Dermis microvascular lymphatic vessel endothelial cell (primary cell): ENCODE measurements around the gene TACC2. TPM values are rescaled to one million over a fixed set of nuclear protein-coding genes. Genes with fewer than 3 reads are reported as not detected.
"Not testable (repeated sequence)": the region's sequence is repeated elsewhere in the genome, so short reads cannot be mapped to it uniquely, and the experiment has no call there.

Source experiments
- DNase-seq, 2 donors: peaks; one replicate each; pipeline versions ENCODE4 v3.0.0 to v3.0.0-alpha.2; 2010; ENCODE audit warnings: low read depth in 2 of 2
- total RNA-seq: library from RNA; depleted of rRNA; stranded (reverse); fragments of >200 nt; gene quantifications from 2 replicates; pipeline ENCODE4 v1.2.1, GENCODE V29; 2014

TACC2 gene
- total RNA-seq, 1 donor from 2014 or later: 3.7 TPM

DNA sequence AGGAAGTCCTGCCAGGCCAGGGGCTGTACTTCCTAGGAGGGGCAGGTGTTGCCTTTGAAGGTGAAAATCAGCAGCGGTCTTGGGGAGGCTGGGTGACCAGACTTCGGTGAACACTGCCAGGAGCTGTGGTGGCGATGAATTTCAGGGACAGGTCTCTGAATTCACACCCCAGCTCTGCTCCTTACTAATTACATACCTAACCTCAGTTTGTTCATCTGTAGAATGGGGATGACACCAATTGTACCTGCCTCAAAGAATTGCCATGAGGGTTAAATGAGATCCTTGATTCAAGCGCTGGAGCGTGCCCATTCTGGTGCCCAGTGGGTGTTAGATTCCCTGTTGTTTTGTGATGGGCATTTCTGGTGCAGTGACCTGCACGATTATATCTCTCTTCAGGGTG lies 102.8 kb downstream of the TACC2 start:
- no peak for DNase-seq

DNA sequence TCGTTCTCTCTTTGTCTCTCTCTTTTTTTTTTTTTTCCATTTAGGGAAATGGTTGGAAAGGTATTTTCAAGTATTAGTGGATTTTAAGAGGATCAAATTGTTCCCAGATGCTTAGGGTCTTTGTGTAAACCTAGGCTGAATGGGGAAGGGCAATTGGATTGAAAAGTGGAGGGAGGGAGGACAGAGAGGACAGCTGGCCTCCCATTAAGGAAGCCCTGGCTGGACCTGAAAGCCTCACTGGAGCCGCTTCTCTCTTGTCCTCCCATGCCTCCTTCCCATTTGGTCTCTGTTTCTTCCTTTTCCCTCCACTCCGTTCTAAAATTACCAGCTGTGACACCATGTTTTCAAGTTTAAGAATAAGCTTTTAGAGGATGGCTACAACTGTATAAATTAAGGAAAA lies 104.1 kb downstream of the TACC2 start:
- DNase-seq: no peak

DNA sequence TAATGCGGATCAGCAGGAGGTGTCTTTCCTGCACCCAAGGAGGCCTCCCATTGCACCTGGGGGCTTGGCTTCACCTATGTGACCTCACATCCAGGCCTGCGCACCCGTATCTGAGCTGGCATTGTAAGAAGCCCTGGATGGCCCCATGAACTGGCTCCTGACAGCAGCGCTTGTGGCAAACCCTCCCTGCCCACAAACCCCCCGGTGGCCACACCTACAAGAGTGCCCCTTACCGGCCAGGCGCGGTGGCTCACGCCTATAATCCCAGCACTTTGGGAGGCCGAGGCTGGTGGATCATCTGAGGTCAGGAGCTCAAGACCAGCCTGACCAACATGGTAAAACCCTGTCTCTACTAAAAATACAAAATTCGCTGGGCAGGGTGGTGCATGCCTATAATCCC lies 107.2 kb downstream of the TACC2 start:
- not testable (repeated sequence) for DNase-seq

GRCh38 chr10:122096705-122097104 lies 107.7 kb downstream of the TACC2 start:
- DNase-seq: no peak

- no peak for DNase-seq
Measured at GRCh38 chr10:122097935-122098334, 109.0 kb downstream of the TACC2 start.

DNA sequence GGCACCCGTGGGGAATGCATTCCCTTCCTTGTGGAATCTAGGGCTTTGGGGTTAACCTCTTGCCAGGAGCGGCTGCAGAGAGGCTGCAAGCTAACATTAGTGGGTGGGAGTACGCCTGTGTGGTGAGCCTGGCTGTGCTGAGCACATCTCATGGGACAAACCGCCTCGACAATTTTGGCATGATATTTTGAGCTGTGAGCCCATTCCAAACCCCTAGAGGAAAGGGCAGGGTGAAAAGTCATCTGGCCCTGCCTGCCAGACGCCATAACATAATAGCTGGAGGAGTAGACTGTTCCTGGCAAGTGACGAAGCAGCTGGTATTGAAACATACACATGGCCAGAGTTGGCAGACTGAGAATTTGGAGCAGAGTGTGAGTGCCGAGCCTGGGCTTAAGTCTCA lies 110.0 kb downstream of the TACC2 start:
- no peak for DNase-seq

DNA sequence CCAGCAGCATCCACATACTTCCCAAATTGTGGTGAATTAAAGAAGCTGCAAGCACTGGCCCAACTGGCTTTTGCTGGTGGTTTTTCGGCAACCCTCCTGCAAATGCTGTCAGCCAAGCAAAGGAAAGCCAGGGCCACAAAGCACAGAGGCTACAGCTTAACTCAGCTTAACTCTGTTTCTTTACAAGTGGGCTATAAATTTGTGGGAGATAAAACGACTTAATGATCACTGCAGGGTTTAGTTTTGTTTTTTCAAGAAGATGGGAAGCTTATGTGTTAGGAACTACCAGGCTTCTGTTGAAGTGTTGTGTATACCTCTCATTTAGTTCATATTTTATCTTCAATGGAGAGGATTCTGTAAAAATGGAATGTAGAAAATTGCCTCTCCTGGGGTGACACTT lies 110.6 kb downstream of the TACC2 start:
- no peak for DNase-seq

- DNase-seq: no peak
Measured at GRCh38 chr10:122102146-122102868, 113.3 kb downstream of the TACC2 start.

DNA sequence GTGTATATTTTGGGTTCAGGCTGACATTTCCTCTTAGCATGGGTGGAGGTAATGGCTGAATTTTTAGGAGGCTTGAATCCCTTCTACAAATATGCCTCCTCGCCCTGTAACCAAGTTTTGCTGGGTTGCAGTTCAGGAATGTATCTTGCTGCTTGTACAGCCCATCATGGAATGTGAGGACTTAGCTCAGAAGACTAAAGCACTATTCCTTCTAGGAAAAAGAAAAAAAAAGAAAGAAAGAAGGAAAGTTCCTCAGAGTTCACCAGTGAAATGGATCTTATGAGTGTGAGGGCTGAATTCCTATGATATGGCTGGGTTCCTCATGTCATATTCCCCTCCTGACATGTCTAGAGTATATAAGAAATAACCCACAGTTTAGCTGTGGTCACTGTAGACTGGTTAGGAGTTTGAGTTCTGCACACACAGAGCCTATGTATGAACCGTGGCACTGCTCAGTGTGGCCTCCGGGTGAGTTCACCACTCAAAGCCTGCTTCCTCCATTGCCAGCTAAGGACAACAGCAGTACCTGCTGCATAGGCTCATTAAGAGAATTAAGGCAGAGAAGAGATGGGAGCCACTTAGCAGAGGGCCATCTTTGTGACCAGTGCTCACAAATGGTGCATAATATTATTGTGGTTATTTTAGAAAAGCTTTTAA lies 114.0 kb downstream of the TACC2 start:
- DNase-seq: no peak

GRCh38 chr10:122103592-122103991 lies 114.6 kb downstream of the TACC2 start:
- DNase-seq: no peak

GRCh38 chr10:122108786-122109185 lies 119.8 kb downstream of the TACC2 start:
- not testable (repeated sequence) for DNase-seq

DNA sequence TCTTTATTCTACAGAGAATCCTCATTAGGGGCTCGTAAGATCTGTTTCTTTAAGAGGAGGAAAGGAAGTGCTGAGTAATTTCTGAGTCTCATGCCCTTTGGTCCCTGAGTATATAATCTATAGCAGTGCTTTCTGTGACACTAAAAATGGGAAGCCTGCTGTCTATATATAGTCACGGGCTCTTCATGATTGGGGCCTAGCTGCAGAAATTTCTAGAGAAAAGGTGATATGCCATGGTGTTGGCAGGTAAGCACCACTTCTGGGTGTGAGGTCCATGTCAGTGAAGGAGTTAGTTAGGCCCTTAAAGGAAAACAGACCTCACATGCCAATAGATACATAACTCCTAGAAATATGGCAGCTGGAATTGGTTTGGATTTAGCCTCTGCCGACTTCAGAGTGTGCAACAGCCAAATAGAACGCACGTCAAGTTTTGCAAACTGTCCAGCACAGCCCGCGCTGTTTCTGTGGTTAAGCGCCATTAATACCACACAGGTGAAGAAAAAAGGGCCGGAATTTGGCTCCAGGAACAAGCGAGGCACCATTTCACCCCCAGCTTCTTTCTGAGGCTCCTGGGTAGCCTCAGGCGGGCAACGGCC lies 123.2 kb downstream of the TACC2 start:
- peak in 1 of 2 donors; percentile 74 for DNase-seq

GRCh38 chr10:122112625-122113160 lies 123.7 kb downstream of the TACC2 start:
- DNase-seq: peak; percentile 18 to 97

- DNase-seq: peak; percentile 31 to 77
Measured at GRCh38 chr10:122113161-122113944, 124.4 kb downstream of the TACC2 start.

GRCh38 chr10:122113945-122114747 lies 125.2 kb downstream of the TACC2 start:
- DNase-seq: peak in 1 of 2 donors; percentile 28

- no peak for DNase-seq
Measured at GRCh38 chr10:122115874-122116273, 126.9 kb downstream of the TACC2 start.

- peak in 1 of 2 donors; percentile 91 for DNase-seq
Measured at GRCh38 chr10:122116331-122116730, 127.4 kb downstream of the TACC2 start.

DNA sequence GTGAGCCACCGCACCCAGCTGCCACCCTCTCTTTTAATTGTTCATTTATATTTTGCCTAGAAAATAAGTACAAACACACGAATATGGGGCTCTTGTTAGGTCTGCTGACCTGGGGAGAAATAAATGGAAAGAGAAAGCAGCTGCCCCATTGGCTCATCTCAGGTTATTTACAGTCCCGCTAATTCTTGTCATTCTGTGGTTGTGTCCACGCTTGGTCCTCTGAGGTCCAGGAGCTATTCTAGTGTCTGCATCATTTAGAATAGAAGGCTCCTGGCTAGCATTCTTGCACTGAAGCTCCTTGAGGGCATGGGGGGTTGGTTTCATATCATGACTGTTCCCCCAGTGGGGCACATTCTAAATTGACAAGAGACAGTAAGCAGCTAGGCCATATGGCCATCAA lies 128.5 kb downstream of the TACC2 start:
- DNase-seq: no peak

DNA sequence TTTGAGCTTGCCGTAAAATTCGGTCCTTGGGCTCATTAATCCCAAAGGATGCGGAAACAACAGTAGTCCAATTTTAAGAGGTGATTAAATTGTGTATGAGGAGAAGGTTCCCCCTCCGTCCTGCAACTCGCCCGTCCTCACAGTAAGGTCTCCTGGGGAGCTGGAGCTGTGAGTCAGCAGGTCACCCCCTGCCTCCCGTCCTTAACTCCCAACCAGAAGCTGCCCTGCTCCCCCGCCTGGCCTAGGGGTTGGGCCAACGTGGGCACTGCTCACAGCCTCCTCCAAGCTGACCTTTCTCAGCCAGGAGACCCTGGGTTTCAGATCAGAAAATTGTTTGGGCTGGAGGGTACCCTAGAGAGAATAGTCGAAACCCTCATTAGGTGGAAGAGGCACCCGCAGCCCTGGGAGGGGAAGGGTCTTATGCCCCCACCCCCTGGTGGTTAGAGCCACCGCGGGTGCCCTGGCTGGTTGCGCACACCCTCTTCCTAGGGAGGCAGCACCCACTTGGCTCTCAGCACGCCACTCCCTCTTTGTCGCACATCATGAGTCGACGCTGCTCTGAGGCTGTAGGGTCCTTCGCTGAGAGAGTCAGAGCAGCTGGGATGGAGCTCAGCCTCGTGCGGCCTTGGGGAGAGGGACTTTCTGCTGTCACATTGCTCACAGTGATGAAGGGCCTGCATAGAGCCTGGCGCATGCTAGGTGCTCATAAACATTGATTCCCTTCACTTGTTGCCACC lies 131.2 kb downstream of the TACC2 start:
- no peak for DNase-seq

DNA sequence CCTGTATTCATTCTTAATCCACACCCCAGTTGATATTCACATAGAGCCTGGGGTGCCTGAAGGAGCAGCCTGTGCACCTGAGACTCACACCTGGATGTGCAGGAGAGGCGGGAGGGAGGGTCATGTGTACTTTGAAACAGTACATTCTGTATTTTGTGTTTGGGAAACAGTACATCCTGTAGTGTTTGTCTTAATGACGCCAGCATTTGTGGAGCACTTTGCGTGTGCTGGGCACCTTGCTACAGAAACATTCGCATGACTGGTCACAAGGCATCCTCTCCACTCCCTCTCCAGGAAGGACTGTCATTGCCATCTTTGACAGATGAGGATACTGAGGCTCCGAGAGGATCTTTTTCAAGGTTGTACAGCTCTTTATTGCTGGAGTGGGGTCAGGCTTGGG lies 132.1 kb downstream of the TACC2 start:
- DNase-seq: no peak
